ENCODE results near the gene CYB5R2.

CYB5R2 gene

DNA sequence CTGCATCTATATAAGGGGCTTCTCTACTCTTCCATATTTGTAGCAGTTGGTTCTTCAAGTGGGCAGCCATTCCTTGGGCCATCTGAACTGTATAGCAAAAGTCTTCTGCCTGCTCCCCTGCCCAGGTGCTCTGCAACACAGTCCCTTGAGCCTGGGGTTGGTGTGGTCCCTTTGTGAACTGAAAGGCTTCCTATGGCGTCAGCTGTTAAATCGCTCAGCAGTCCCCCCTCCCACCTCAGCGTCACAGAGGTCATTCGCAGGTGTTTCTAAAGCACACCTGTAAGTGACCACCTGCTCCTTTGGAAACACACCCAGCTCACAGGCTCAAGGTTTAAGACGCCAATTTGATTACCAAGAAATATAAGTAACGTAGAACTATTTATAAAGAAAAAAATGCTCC is 37.0 kb downstream of the CYB5R2 start:
- DNase-seq, result no peak

DNA sequence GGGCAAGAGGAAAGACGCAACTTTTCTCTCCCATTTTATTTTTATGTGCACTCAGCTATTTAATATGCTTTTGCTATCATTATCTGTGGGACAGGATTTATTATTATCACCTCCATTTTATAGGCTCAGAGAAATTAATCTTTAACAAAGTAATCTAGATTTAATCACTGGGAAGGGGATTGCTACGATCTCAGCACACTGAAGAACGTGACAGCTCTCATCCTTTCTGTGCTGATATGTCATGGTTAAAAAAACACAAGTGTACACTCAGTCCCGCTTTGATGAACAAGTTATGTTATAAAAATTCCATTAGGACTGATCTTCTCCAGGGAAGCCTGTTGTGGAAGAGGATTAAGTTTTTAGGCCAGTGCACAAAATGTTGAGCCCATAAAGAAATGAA is 37.6 kb downstream of the CYB5R2 start:
- no peak for DNase-seq

DNA sequence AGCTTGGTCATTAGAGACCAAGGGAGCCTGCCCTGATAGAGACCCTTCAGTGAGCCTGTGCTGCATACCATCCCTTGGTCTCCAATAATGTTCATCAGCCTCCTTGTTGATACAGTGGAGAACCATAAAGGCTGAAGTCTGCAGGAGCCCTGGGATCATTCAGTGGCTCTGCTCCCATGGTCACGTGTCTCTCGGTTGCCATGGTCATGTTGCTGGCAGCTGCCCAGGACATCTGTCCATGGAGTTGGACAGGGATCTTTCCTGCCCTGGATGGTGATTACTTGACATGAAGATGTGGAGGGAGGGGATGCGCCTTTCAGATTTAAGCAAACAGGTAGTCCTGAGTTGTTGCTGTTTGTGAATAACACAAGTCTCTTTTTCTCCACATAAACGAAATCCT is 38.2 kb downstream of the CYB5R2 start:
- no peak for DNase-seq

DNA sequence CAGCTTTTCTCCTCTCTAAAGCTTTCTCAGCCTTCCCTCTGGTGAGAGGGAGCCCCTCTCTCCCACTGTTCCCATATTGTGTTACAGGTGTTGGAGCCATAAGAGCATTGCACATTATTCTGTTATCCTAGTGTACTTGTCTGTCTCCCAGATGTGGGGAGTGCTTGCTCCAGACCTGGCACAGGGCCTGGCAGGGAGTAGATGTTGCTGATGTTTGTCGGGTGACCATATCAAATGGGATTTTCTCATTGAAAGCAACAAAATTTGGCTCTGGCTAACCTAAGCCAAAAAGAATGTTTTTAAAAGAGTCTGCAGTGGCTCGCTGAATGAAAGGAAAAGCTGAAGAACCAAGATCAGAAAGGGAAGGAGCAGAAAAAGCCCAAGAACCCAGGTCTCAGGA is 41.1 kb downstream of the CYB5R2 start:
- DNase-seq, result no peak

DNA sequence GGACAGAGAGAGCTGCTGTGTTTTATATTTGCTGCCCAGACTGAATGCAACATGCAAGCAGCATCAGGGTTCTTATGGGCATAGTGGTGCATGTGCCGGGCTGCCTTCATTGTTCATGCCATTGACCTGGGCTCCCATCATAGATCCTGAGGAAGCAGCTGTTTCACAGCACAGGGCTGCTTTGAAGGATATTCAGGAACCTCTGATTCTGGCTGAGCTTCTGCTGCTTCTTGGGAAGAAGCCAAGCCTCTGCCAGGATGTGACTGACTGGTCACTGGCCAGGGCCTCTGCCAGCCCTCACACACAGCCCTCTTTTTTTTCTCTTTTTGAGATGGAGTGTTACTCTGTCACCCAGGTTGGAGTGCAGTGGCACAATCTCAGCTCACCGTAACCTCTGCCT is 43.3 kb downstream of the CYB5R2 start:
- DNase-seq, result no peak

DNA sequence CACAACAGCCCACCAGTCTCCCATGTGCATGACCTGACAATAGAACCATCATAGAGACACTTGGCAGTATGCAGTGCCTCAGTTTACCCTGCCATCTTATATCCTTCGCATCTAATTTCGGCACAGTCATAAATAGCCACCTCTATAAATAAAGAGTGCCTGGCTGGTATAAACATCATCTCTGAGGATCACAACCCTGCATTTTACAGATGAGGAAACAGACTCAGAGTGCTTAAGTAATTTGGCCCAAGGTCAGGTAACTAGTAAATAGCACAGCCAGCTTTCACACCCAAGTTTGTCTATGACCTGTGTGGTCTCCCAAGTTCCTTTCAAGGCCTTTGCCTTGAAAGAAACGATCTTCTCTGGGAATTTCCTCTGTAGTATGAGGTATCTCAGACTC is 44.6 kb downstream of the CYB5R2 start:
- DNase-seq, result no peak

DNA sequence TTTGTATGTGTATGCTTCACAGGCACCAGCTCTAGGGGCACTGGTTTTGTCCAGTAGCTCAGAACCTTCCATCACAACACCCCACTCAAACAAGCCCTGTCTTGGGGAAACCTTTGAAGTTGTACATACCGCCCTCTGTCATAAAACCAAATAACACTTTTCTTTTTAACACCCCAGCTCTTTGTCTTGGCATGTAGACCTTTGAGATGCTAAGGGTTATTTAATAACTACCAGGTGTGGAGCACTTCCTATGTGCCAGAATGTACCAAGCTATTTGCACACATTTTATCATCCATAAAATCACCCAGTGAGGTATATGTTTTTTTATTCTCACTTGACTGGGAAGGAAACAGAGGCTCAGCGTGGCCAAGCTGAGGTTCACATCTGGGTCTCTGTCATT is 50.6 kb downstream of the CYB5R2 start:
- no peak for DNase-seq

DNA sequence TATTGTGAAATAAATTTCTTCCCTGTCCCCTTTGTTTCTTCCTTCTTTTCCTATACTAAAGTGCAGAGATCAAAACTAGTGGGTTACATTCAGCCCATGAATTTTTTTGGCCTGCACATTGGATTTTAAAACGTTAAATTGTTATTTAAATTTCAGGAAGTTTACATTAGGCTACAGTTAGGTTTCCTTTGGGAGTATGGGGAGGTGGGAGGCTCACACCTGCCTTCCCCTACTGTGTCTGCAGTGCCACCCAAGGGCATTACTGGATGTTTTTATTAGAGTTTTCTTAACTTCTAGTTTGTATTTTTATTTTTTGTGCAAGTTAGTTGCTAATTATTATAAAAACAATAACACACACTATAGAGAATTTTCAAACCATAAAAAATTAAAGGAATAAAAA is 51.7 kb downstream of the CYB5R2 start:
- no peak for DNase-seq

DNA sequence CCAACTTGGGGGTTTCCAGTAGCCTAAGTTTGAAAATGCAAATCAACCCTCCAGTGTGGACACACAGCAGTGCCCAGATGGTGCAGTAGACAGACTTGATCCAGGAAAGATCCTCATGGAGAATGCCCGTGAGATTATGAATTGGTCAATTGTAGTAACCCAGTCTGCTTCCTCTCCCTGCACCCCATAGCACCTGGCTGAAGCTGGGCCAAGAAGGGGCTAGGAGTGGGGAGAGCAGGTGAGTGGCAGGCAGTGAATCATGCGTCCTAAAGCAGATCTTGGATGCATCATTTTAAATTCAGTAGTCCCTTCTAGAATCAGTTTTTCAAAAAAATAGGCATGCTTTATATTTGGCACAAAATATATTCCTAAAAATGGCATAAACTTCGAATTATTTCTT is 52.2 kb downstream of the CYB5R2 start:
- no peak for DNase-seq

DNA sequence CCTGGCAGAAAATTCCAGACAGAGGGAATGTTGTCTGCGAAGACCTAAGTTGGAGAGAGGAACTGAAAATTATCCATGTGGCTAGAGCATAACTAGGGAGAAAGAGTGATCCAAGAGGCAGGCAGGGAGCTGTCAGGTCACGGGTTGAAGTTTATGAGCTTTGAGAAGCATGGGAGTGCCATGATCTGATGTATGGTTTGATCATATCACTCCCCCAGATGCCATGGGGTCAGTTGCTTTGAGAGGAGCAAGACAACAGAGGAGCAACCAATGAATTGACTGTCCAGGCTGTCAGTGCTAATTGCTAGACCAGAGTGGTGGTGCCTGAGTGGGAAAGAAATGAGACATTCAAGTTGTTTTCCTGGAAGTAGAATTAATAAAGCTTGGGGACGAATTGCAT is 54.0 kb downstream of the CYB5R2 start:
- no peak for DNase-seq

DNA sequence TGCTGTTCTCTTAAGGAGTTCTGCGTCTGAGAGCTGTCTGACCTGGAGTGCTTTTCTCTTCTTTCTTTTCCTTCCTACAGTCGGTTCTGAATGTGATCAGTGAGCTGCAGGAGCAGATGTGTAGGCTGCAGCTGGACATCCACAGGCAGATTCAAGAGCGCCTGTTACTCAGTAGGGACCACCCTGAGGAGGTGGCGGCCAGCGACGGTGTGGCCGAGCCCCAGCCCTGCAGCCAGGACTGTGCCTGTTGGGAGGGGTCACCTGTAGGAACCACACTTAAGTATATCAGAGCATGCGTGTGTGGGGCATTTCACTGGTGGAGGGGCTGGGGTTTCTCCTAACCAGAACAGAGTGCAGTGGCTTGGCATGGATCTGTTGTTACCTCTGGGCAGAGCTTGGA is 56.3 kb downstream of the CYB5R2 start:
- no peak for DNase-seq

Measured in NCI-H2081 treated with DMSO at 0.1 percent for 48 hours (cell line).